GM23338 (cell line): ENCODE data around the gene SRPK2. TPM values are rescaled to one million over a fixed set of nuclear protein-coding genes. Genes with fewer than 3 reads are reported as not detected.
A peak's percentile ranks its signal among the peaks of the same experiment; 100 is the strongest.

Experiments
- ATAC-seq: fragments of 200-7000 bp; cut with Tn5 transposase; 3 replicates; pipeline ENCODE4 v1.9.1; 2020
- DNase-seq: peaks from one replicate; pipeline ENCODE4 v3.0.0-alpha.2; 2015; ENCODE audit warnings: low spot score
- H2AFZ ChIP-seq: fragments of 200-600 bp; sonication (generic); 2 replicates; pipeline ENCODE4 v1.8.0; 2016; ENCODE audit warnings: antibody characterized with exemption, mild to moderate bottlenecking, moderate library complexity
- H3F3A ChIP-seq: fragments of 200-600 bp; sonication (generic); replicated peaks from 2 replicates; pipeline ENCODE4 v1.8.0; 2017; ENCODE audit warnings: antibody characterized with exemption, mixed run types, low read depth
- H3K27ac ChIP-seq: fragments of 200-600 bp; sonication (generic); 2 replicates; pipeline ENCODE4 v1.6.1; 2016; ENCODE audit warnings: low read depth
- H3K27me3 ChIP-seq: fragments of 200-600 bp; sonication (generic); 2 replicates; pipeline ENCODE4 v1.8.0; 2016; ENCODE audit warnings: mild to moderate bottlenecking, mixed run types, moderate library complexity; ENCODE audit not compliant: insufficient read depth
- H3K36me3 ChIP-seq: fragments of 200-600 bp; sonication (generic); 2 replicates; pipeline ENCODE4 v1.8.0; 2016; ENCODE audit warnings: mild to moderate bottlenecking; ENCODE audit not compliant: insufficient read depth
- H3K4me1 ChIP-seq: fragments of 200-600 bp; sonication (generic); 2 replicates; pipeline ENCODE4 v1.8.0; 2016; ENCODE audit warnings: mild to moderate bottlenecking, moderate library complexity; ENCODE audit not compliant: insufficient read depth
- H3K4me2 ChIP-seq: fragments of 200-600 bp; sonication (generic); 2 replicates; pipeline ENCODE4 v1.7.1; 2017; ENCODE audit warnings: mixed run types
- H3K4me3 ChIP-seq: fragments of 200-600 bp; sonication (generic); 2 replicates; pipeline ENCODE4 v1.6.1; 2016; ENCODE audit warnings: mixed run types
- H3K79me2 ChIP-seq: fragments of 200-600 bp; sonication (generic); replicated peaks from 2 replicates; pipeline ENCODE4 v1.8.0; 2017; ENCODE audit warnings: mild to moderate bottlenecking; ENCODE audit not compliant: insufficient read depth
- H3K9me2 ChIP-seq: fragments of 200-600 bp; sonication (generic); 2 replicates; pipeline ENCODE4 v1.8.0; 2017; ENCODE audit not compliant: insufficient read depth
- H4K20me1 ChIP-seq: fragments of 200-600 bp; sonication (generic); replicated peaks from 2 replicates; pipeline ENCODE4 v1.8.0; 2017; ENCODE audit warnings: mild to moderate bottlenecking; ENCODE audit not compliant: insufficient read depth
- H3K27ac Mint-ChIP-seq: 2 replicates; pipeline ENCODE4 v1.8.0; 2020; ENCODE audit warnings: inconsistent platforms, mild to moderate bottlenecking, moderate library complexity, mixed read lengths
- H3K27me3 Mint-ChIP-seq: 3 replicates; pipeline ENCODE4 v1.8.0; 2022; ENCODE audit warnings: low read depth, mild to moderate bottlenecking, moderate library complexity, mixed read lengths, inconsistent platforms; ENCODE audit not compliant: insufficient read depth, poor library complexity
- H3K36me3 Mint-ChIP-seq: 3 replicates; pipeline ENCODE4 v1.8.0; 2021; ENCODE audit warnings: low read depth, mild to moderate bottlenecking, inconsistent platforms, moderate library complexity, mixed read lengths
- H3K4me1 Mint-ChIP-seq: 3 replicates; pipeline ENCODE4 v1.8.0; 2020; ENCODE audit warnings: mild to moderate bottlenecking, inconsistent platforms, mixed read lengths
- H3K4me3 Mint-ChIP-seq: 3 replicates; pipeline ENCODE4 v1.8.0; 2021; ENCODE audit warnings: moderate library complexity, mild to moderate bottlenecking, inconsistent platforms, mixed read lengths
- H3K9me3 Mint-ChIP-seq: 3 replicates; pipeline ENCODE4 v1.8.0; 2020; ENCODE audit warnings: moderate library complexity, mild to moderate bottlenecking, inconsistent platforms, mixed read lengths
- CREB1 ChIP-seq: fragments of 250-450 bp; sonication (Bioruptor Pico); IDR thresholded peaks from 2 replicates; pipeline ENCODE4 v1.5.0; 2020; ENCODE audit warnings: low read depth, mild to moderate bottlenecking, moderate library complexity
- EZH2 ChIP-seq: fragments of 200-600 bp; sonication (generic); IDR thresholded peaks from one replicate; pipeline ENCODE4 v1.8.0; 2017; ENCODE audit warnings: antibody characterized with exemption, mild to moderate bottlenecking, low read depth; ENCODE audit not compliant: unreplicated experiment
- EZH2phosphoT487 ChIP-seq: fragments of 200-600 bp; sonication (generic); IDR thresholded peaks from one replicate; pipeline ENCODE4 v1.8.1; 2018; ENCODE audit warnings: antibody characterized with exemption; ENCODE audit not compliant: unreplicated experiment
- NANOG ChIP-seq: IDR thresholded peaks from 2 replicates; pipeline ENCODE4 v1.6.1; 2016; ENCODE audit warnings: antibody characterized with exemption, borderline replicate concordance
- POLR2AphosphoS5 ChIP-seq: IDR thresholded peaks from 2 replicates; pipeline ENCODE4 v1.6.1; 2016; ENCODE audit warnings: antibody characterized with exemption, low read depth
- REST ChIP-seq: IDR thresholded peaks from one replicate; pipeline ENCODE4 v1.6.1; 2018; ENCODE audit warnings: antibody characterized with exemption; ENCODE audit not compliant: unreplicated experiment
- STAT1 ChIP-seq: IDR thresholded peaks from one replicate; pipeline ENCODE4 v1.6.1; 2016; ENCODE audit warnings: antibody characterized with exemption; ENCODE audit not compliant: unreplicated experiment
- ZNF114 ChIP-seq: fragments of 250-450 bp; sonication (Bioruptor Pico); IDR thresholded peaks from 2 replicates; pipeline ENCODE4 v1.5.0; 2020; ENCODE audit warnings: mild to moderate bottlenecking, moderate library complexity
- ZNF331 ChIP-seq: fragments of 250-450 bp; sonication (Bioruptor Pico); IDR thresholded peaks from 2 replicates; pipeline ENCODE4 v1.5.0; 2020; ENCODE audit warnings: low read depth, mild to moderate bottlenecking, moderate library complexity
- polyA plus RNA-seq: library from polyadenylated mRNA; unstranded; fragments of >200 nt; fragmentation: Nextera tagmentation; extraction: Ambion mirVana; gene quantifications from 2 replicates; pipeline ENCODE4 v1.2.1, GENCODE V29; 2016
- total RNA-seq: library from RNA; depleted of rRNA; stranded (reverse); fragments of >200 nt; shearing (Covaris generic); gene quantifications from 2 replicates; pipeline ENCODE4 v1.2.3, GENCODE V29; 2014
- TF ChIP-seq, protein P1 (sequence below), 2 experiments: fragments of 200-600 bp in 1 of 2; sonication (generic) in 1 of 2; conservative IDR thresholded peaks; 2 replicates each; pipeline versions ENCODE4 v1.5.1 to v1.6.1; 2016 to 2017; ENCODE audit warnings: antibody characterized with exemption in 2 of 2, low read depth in 2 of 2, mild to moderate bottlenecking in 2 of 2, moderate library complexity in 1 of 2
- TF ChIP-seq, protein P2 (sequence below): IDR thresholded peaks from 2 replicates; pipeline ENCODE4 v1.6.1; 2016; ENCODE audit warnings: antibody characterized with exemption

The SRPK2 gene
- total and polyA plus RNA-seq, 2 experiments from 2014 or later, result 66.3 to 91.5 TPM

GRCh38 chr7:105389088-105389650 lies 448 bp upstream of the SRPK2 start (continued):
- no peak for TF ChIP-seq REST
- no peak for TF ChIP-seq POLR2AphosphoS5
- no peak for TF ChIP-seq ZNF114 (CRISPR knock-in tag)
- TF ChIP-seq, protein P1, sequence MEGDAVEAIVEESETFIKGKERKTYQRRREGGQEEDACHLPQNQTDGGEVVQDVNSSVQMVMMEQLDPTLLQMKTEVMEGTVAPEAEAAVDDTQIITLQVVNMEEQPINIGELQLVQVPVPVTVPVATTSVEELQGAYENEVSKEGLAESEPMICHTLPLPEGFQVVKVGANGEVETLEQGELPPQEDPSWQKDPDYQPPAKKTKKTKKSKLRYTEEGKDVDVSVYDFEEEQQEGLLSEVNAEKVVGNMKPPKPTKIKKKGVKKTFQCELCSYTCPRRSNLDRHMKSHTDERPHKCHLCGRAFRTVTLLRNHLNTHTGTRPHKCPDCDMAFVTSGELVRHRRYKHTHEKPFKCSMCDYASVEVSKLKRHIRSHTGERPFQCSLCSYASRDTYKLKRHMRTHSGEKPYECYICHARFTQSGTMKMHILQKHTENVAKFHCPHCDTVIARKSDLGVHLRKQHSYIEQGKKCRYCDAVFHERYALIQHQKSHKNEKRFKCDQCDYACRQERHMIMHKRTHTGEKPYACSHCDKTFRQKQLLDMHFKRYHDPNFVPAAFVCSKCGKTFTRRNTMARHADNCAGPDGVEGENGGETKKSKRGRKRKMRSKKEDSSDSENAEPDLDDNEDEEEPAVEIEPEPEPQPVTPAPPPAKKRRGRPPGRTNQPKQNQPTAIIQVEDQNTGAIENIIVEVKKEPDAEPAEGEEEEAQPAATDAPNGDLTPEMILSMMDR (conservative IDR thresholded peaks at IDR 0.05; ENCODE audit: low read depth in 2 of 2), result no peak
- TF ChIP-seq ZNF331, result no peak
- no peak for TF ChIP-seq CREB1 (CRISPR knock-in tag)
- no peak for TF ChIP-seq STAT1

DNA sequence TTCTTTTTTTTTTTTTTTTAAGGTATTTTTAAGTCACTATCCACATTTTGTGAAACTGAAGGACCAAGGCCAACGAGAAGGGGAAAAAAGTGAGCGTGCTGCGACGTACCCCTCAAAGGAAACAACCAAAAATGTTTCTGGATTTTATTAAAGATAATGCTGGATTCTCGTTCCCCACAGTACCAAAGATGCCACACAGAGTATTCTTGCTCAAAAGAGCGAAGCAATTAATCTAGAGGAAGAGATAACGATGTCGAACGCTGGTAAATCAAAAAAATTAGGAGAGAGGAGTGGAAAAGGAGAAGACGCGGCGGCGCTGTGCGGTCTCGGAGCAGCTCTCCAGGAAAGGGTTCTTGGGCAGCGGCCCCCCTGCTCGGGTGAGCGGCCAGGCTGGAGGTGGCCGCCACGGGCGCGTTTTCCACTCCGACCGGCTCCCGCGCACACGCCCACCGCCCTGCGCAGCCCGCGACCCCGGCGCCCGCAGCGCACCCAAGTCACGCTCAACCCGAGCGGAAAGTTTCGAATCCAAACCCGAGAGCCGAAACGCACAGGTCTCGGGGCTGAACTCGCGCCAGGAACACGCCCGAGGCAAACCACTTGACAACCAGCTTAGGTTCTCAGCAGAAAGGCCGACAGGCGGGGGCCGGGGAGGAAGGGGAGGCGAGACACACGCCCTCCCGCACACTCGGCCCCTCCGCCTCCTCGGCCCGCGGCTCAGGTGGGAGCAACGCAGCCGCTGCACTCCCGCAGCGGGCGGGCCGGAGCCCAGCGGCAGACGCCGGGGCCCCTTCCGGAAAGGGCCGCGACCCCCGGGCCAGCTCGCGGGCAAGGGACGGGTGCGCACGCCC lies 989 bp downstream of the SRPK2 start:
- H3K36me3 ChIP-seq, result no peaks in the 10 kb centered on the region
- peaks cover 14% of the 10 kb centered on the region for H3K4me1 Mint-ChIP-seq
- H3K27me3 ChIP-seq, result peaks cover 9% of the 10 kb centered on the region
- no peak overlapping the region for H3K27ac Mint-ChIP-seq
- peaks cover 50% of the 10 kb centered on the region for H3K79me2 ChIP-seq
- peak; percentile 68 for ATAC-seq
- peaks cover 9% of the 10 kb centered on the region for H3K27me3 Mint-ChIP-seq
- H3F3A ChIP-seq, result no peaks in the 10 kb centered on the region
- peak overlapping the region; percentile 96 for H3K4me2 ChIP-seq
- peaks cover 15% of the 10 kb centered on the region for H3K36me3 Mint-ChIP-seq
- H3K27ac ChIP-seq, result no peak overlapping the region
- H3K4me1 ChIP-seq, result peaks cover 8% of the 10 kb centered on the region
- H4K20me1 ChIP-seq, result peaks cover 29% of the 10 kb centered on the region
- TF ChIP-seq NANOG (no peak), EZH2phosphoT487 (no peak), CREB1 (CRISPR knock-in tag) (no peak), EZH2 (no peak)
- TF ChIP-seq, protein P2, sequence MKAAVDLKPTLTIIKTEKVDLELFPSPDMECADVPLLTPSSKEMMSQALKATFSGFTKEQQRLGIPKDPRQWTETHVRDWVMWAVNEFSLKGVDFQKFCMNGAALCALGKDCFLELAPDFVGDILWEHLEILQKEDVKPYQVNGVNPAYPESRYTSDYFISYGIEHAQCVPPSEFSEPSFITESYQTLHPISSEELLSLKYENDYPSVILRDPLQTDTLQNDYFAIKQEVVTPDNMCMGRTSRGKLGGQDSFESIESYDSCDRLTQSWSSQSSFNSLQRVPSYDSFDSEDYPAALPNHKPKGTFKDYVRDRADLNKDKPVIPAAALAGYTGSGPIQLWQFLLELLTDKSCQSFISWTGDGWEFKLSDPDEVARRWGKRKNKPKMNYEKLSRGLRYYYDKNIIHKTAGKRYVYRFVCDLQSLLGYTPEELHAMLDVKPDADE, result no peak
- DNase-seq, result peak; percentile 65
- no peaks in the 10 kb centered on the region for H3K9me2 ChIP-seq
- peak overlapping the region; percentile 95 for H3K4me3 Mint-ChIP-seq
- no peak overlapping the region for H2AFZ ChIP-seq
- peak overlapping the region; percentile 87 for H3K4me3 ChIP-seq
- peaks cover 3% of the 10 kb centered on the region; the same call in 2 of the 3 replicates for H3K9me3 Mint-ChIP-seq
